Measurements from ENCODE around the gene DOCK10.
A peak's percentile ranks its signal among the peaks of the same experiment; 100 is the strongest.

Gene DOCK10

GRCh38 chr2:224983712-224984554 is 58.3 kb downstream of the DOCK10 start:
- DNase-seq (ENCODE audit: low spot score in 2 of 2) (no peak), ATAC-seq (no peak)
- Mint-ChIP-seq H3K27ac (peak overlapping the region; percentile 95), H3K4me1 (peaks cover 75% of the 10 kb centered on the region), H3K36me3 (peaks cover 8% of the 10 kb centered on the region), H3K4me3 (peak overlapping the region; percentile 68), H3K9me3 (no peaks in the 10 kb centered on the region)

GRCh38 chr2:224982910-224983711 is 59.2 kb downstream of the DOCK10 start:
- Mint-ChIP-seq H3K27ac (peak overlapping the region; percentile 95), H3K4me1 (peaks cover 74% of the 10 kb centered on the region), H3K4me3 (peak overlapping the region; percentile 68), H3K9me3 (no peaks in the 10 kb centered on the region), H3K36me3 (peaks cover 8% of the 10 kb centered on the region)
- DNase-seq (ENCODE audit: low spot score in 2 of 2) (no peak), ATAC-seq (peak; percentile 72)

- Mint-ChIP-seq H3K4me1 (peaks cover 72% of the 10 kb centered on the region), H3K27ac (no peak overlapping the region), H3K9me3 (no peaks in the 10 kb centered on the region), H3K36me3 (peaks cover 11% of the 10 kb centered on the region), H3K4me3 (peak overlapping the region; percentile 68)
- DNase-seq (ENCODE audit: low spot score in 2 of 2) = no peak
- ATAC-seq = no peak
Observed at GRCh38 chr2:224982226-224982625, 60.0 kb downstream of the DOCK10 start.

- ATAC-seq = peak; percentile 79
- Mint-ChIP-seq H3K9me3 (no peaks in the 10 kb centered on the region), H3K27ac (peak overlapping the region; percentile 33), H3K4me1 (peaks cover 56% of the 10 kb centered on the region), H3K4me3 (peak overlapping the region; percentile 25), H3K36me3 (peaks cover 7% of the 10 kb centered on the region)
- DNase-seq (ENCODE audit: low spot score in 2 of 2) = no peak
Observed at GRCh38 chr2:224976629-224977525, 65.4 kb downstream of the DOCK10 start.

GRCh38 chr2:224975761-224976160 is 66.5 kb downstream of the DOCK10 start:
- DNase-seq (ENCODE audit: low spot score in 2 of 2) = no peak

GRCh38 chr2:224973112-224974016 is 68.9 kb downstream of the DOCK10 start:
- ATAC-seq = peak; percentile 82
- Mint-ChIP-seq H3K27ac (peak overlapping the region; percentile 54), H3K9me3 (no peaks in the 10 kb centered on the region), H3K36me3 (peaks cover 18% of the 10 kb centered on the region), H3K4me1 (peaks cover 75% of the 10 kb centered on the region), H3K4me3 (no peak overlapping the region)
- DNase-seq (ENCODE audit: low spot score in 2 of 2) = no peak

More at GRCh38 chr2:224975761-224976160, 66.5 kb downstream of the DOCK10 start:
- Mint-ChIP-seq H3K4me1 (peaks cover 63% of the 10 kb centered on the region), H3K36me3 (peaks cover 7% of the 10 kb centered on the region), H3K4me3 (no peak overlapping the region), H3K27ac (no peak overlapping the region), H3K9me3 (no peaks in the 10 kb centered on the region)
- no peak for ATAC-seq

GRCh38 chr2:224971214-224971613 is 71.1 kb downstream of the DOCK10 start:
- H3K27ac Mint-ChIP-seq = no peak overlapping the region
- peaks cover 65% of the 10 kb centered on the region for H3K4me1 Mint-ChIP-seq
- peaks cover 11% of the 10 kb centered on the region for H3K36me3 Mint-ChIP-seq
- no peak overlapping the region for H3K4me3 Mint-ChIP-seq
- no peak for ATAC-seq
- H3K9me3 Mint-ChIP-seq = no peaks in the 10 kb centered on the region
- DNase-seq (ENCODE audit: low spot score in 2 of 2) = no peak

GRCh38 chr2:224970311-224970710 is 72.0 kb downstream of the DOCK10 start:
- Mint-ChIP-seq H3K4me1 (peaks cover 59% of the 10 kb centered on the region), H3K36me3 (peaks cover 11% of the 10 kb centered on the region), H3K4me3 (peak overlapping the region; percentile 38), H3K27ac (peak overlapping the region; percentile 69), H3K9me3 (no peaks in the 10 kb centered on the region)
- ATAC-seq (no peak), DNase-seq (ENCODE audit: low spot score in 2 of 2) (no peak)

- peaks cover 54% of the 10 kb centered on the region for H3K4me1 Mint-ChIP-seq
- H3K4me3 Mint-ChIP-seq = peak overlapping the region; percentile 38
- ATAC-seq (peak; percentile 84), DNase-seq (ENCODE audit: low spot score in 2 of 2) (no peak)
- H3K9me3 Mint-ChIP-seq = no peaks in the 10 kb centered on the region
- peak overlapping the region; percentile 69 for H3K27ac Mint-ChIP-seq
- H3K36me3 Mint-ChIP-seq = peaks cover 11% of the 10 kb centered on the region
Observed at GRCh38 chr2:224969633-224970260, 72.5 kb downstream of the DOCK10 start.

GRCh38 chr2:224969095-224969494 is 73.2 kb downstream of the DOCK10 start:
- Mint-ChIP-seq H3K4me1 (peaks cover 54% of the 10 kb centered on the region), H3K36me3 (peaks cover 11% of the 10 kb centered on the region), H3K9me3 (no peaks in the 10 kb centered on the region), H3K27ac (peak overlapping the region; percentile 69), H3K4me3 (peak overlapping the region; percentile 38)
- peak; percentile 26 for ATAC-seq
- no peak for DNase-seq (ENCODE audit: low spot score in 2 of 2)

- Mint-ChIP-seq H3K27ac (peak overlapping the region; percentile 69), H3K4me1 (peaks cover 46% of the 10 kb centered on the region), H3K36me3 (peaks cover 11% of the 10 kb centered on the region), H3K4me3 (no peak overlapping the region), H3K9me3 (no peaks in the 10 kb centered on the region)
- DNase-seq (ENCODE audit: low spot score in 2 of 2) (no peak), ATAC-seq (no peak)
Observed at GRCh38 chr2:224968051-224968450, 74.2 kb downstream of the DOCK10 start.

- Mint-ChIP-seq H3K9me3 (no peaks in the 10 kb centered on the region), H3K36me3 (peaks cover 11% of the 10 kb centered on the region), H3K27ac (no peak overlapping the region), H3K4me1 (peaks cover 55% of the 10 kb centered on the region), H3K4me3 (no peak overlapping the region)
- ATAC-seq (no peak), DNase-seq (ENCODE audit: low spot score in 2 of 2) (no peak)
Observed at GRCh38 chr2:224966613-224967012, 75.7 kb downstream of the DOCK10 start.

- Mint-ChIP-seq H3K4me1 (peaks cover 71% of the 10 kb centered on the region), H3K27ac (no peak overlapping the region)
Observed at GRCh38 chr2:224959556-224959955, 82.7 kb downstream of the DOCK10 start.

GRCh38 chr2:224958873-224959272 is 83.4 kb downstream of the DOCK10 start:
- no peak for ATAC-seq
- H3K9me3 Mint-ChIP-seq = no peaks in the 10 kb centered on the region
- no peak overlapping the region for H3K27ac Mint-ChIP-seq
- no peak for DNase-seq (ENCODE audit: low spot score in 2 of 2)
- H3K4me3 Mint-ChIP-seq = no peak overlapping the region
- no peaks in the 10 kb centered on the region for H3K36me3 Mint-ChIP-seq
- peaks cover 71% of the 10 kb centered on the region for H3K4me1 Mint-ChIP-seq

More at GRCh38 chr2:224959556-224959955, 82.7 kb downstream of the DOCK10 start:
- Mint-ChIP-seq H3K4me3 (no peak overlapping the region), H3K9me3 (no peaks in the 10 kb centered on the region), H3K36me3 (no peaks in the 10 kb centered on the region)
- ATAC-seq (no peak), DNase-seq (ENCODE audit: low spot score in 2 of 2) (no peak)

Data from stimulated activated effector memory CD8-positive, alpha-beta T cell treated with anti-CD3 and anti-CD28 coated beads, Interleukin-12 subunit alpha, Interleukin-12 subunit beta, amount 100 ng/mL, for 72 hours (primary cell).